Spleen (tissue), 7 donors: ENCODE data around the gene SCYGR3.

ENCODE experiments used
- POLR2A ChIP-seq, 3 donors: fragments of 450-650 bp; IDR thresholded peaks; one replicate each; pipeline ENCODE4 v1.5.1; 2017; ENCODE audit warnings: antibody characterized with exemption in 3 of 3, mild to moderate bottlenecking in 1 of 3
- POLR2AphosphoS5 ChIP-seq, 3 donors: sonication (generic); formaldehyde crosslinking; IDR thresholded peaks; one replicate each; pipeline ENCODE4 v1.5.1; 2017; ENCODE audit warnings: antibody characterized with exemption in 3 of 3
- TF ChIP-seq, protein P1 (sequence below), 11 experiments: fragments of 200-600 bp in 7 of 11; fragments of 450-650 bp in 4 of 11; sonication (generic) in 4 of 11; IDR thresholded peaks in 8 of 11; conservative IDR thresholded peaks in 3 of 11; 1 replicate in 7 of 11; 2 replicates in 4 of 11; pipeline versions ENCODE4 v1.4.0 to v1.8.0; 2016 to 2021; ENCODE audit warnings: antibody characterized with exemption in 11 of 11, inconsistent platforms in 4 of 11, mild to moderate bottlenecking in 1 of 11
- donor health status: DM: no; HTN: no; CAD: no; lungs with moderate emphysema.
- donor health status: DM: no; HTN: no; CAD: no.
- donor health status: DM: no; HTN: no; CAD: no.

DNA sequence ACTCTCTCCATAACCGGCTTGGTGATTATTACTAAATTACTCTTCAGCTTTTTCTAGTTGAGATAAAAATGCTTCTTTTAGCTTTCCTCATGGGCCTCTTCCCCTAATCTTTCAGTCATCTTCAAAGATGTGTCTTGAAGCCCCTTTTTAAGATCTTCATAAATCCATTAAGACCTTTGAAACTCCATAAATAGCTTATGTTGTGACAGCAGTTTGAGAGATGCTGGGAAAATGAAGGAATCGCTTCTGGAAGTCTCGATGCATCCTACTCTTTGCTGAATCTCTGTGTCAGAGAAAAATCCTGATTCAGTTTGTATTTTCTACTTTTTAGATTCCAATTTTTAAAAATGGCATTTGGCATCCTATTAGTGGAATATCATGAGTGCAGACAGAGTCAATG is 15.7 kb upstream of the SCYGR3 start:
- TF ChIP-seq, protein P1, sequence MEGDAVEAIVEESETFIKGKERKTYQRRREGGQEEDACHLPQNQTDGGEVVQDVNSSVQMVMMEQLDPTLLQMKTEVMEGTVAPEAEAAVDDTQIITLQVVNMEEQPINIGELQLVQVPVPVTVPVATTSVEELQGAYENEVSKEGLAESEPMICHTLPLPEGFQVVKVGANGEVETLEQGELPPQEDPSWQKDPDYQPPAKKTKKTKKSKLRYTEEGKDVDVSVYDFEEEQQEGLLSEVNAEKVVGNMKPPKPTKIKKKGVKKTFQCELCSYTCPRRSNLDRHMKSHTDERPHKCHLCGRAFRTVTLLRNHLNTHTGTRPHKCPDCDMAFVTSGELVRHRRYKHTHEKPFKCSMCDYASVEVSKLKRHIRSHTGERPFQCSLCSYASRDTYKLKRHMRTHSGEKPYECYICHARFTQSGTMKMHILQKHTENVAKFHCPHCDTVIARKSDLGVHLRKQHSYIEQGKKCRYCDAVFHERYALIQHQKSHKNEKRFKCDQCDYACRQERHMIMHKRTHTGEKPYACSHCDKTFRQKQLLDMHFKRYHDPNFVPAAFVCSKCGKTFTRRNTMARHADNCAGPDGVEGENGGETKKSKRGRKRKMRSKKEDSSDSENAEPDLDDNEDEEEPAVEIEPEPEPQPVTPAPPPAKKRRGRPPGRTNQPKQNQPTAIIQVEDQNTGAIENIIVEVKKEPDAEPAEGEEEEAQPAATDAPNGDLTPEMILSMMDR (IDR thresholded peaks at IDR 0.05 in 8 of 11, conservative IDR thresholded peaks at IDR 0.05 in 3 of 11), result no peak
- TF ChIP-seq POLR2AphosphoS5 (IDR thresholded peaks at IDR 0.05), result no peak
- no peak for TF ChIP-seq POLR2A (IDR thresholded peaks at IDR 0.05)
